OCI-LY1 (cell line): ENCODE results near the gene CATSPER3.

Experiments
- H2AFZ ChIP-seq: fragments of 200-600 bp; sonication (generic), shearing (Covaris generic); 2 replicates; pipeline ENCODE4 v1.6.0; 2014; ENCODE audit warnings: antibody characterized with exemption, mild to moderate bottlenecking, low read length
- H3F3A ChIP-seq: fragments of 200-600 bp; sonication (generic), shearing (Covaris generic); 2 replicates; pipeline ENCODE4 v1.6.0; 2014; ENCODE audit warnings: mild to moderate bottlenecking, antibody characterized with exemption, low read length, moderate library complexity; ENCODE audit not compliant: insufficient read depth
- H3K27ac ChIP-seq: fragments of 200-600 bp; sonication (generic); 2 replicates; pipeline ENCODE4 v1.5.1; 2014; ENCODE audit warnings: low read length, mixed run types, mild to moderate bottlenecking, low read depth; ENCODE audit not compliant: poor library complexity, severe bottlenecking
- H3K27me3 ChIP-seq: fragments of 200-600 bp; sonication (generic); 2 replicates; pipeline ENCODE4 v1.6.0; 2014; ENCODE audit warnings: antibody characterized with exemption, mild to moderate bottlenecking, low read length, moderate library complexity; ENCODE audit not compliant: insufficient read depth
- H3K36me3 ChIP-seq: fragments of 200-600 bp; sonication (generic); 2 replicates; pipeline ENCODE4 v1.6.1; 2014; ENCODE audit warnings: mild to moderate bottlenecking, antibody characterized with exemption, low read length, moderate library complexity, mixed read lengths; ENCODE audit not compliant: insufficient read depth
- H3K4me1 ChIP-seq: fragments of 200-600 bp; sonication (generic); 2 replicates; pipeline ENCODE4 v1.5.1; 2014; ENCODE audit warnings: mild to moderate bottlenecking, low read length, moderate library complexity; ENCODE audit not compliant: insufficient read depth, severe bottlenecking
- H3K4me2 ChIP-seq: fragments of 200-600 bp; sonication (generic), shearing (Covaris generic); 2 replicates; pipeline ENCODE4 v1.6.1; 2014; ENCODE audit warnings: low read length
- H3K4me3 ChIP-seq: fragments of 200-600 bp; sonication (generic); 2 replicates; pipeline ENCODE4 v1.5.1; 2014; ENCODE audit warnings: low read length, low read depth, mild to moderate bottlenecking, mixed read lengths; ENCODE audit not compliant: poor library complexity, severe bottlenecking
- H3K79me2 ChIP-seq: fragments of 200-600 bp; shearing (Covaris generic); 2 replicates; pipeline ENCODE4 v1.6.1; 2016; ENCODE audit warnings: mixed run types, low read length, mixed read lengths; ENCODE audit not compliant: insufficient read depth
- H3K9ac ChIP-seq: fragments of 200-600 bp; sonication (generic), shearing (Covaris generic); 2 replicates; pipeline ENCODE4 v1.6.1; 2014; ENCODE audit warnings: mild to moderate bottlenecking, low read length, mixed read lengths
- H3K9me2 ChIP-seq: fragments of 200-600 bp; sonication (generic), shearing (Covaris generic); 2 replicates; pipeline ENCODE4 v1.6.1; 2014; ENCODE audit warnings: low read depth, mild to moderate bottlenecking, low read length, mixed read lengths
- H3K9me3 ChIP-seq: fragments of 200-600 bp; shearing (Covaris generic); 2 replicates; pipeline ENCODE4 v1.6.1; 2014; ENCODE audit warnings: low read length, mixed read lengths
- H4K20me1 ChIP-seq: fragments of 200-600 bp; sonication (generic), shearing (Covaris generic); 2 replicates; pipeline ENCODE4 v1.6.0; 2016; ENCODE audit warnings: mild to moderate bottlenecking, low read length; ENCODE audit not compliant: insufficient read depth
- CTCF ChIP-seq: fragments of 200-600 bp; sonication (generic), shearing (Covaris generic); IDR thresholded peaks from 2 replicates; pipeline ENCODE4 v1.5.1; 2017; ENCODE audit warnings: mild to moderate bottlenecking, antibody characterized with exemption, low read length, moderate library complexity, mixed read lengths
- EZH2 ChIP-seq: fragments of 200-600 bp; sonication (generic), shearing (Covaris generic); IDR thresholded peaks from 2 replicates; pipeline ENCODE4 v1.8.0; 2017; ENCODE audit warnings: borderline replicate concordance, mixed run types, mild to moderate bottlenecking, antibody characterized with exemption, low read length, moderate library complexity, mixed read lengths

The CATSPER3 gene

GRCh38 chr5:135005076-135005475, 37.4 kb downstream of the CATSPER3 start:
- no peaks in the 10 kb centered on the region for H3K79me2 ChIP-seq
- no peak overlapping the region for H3K9ac ChIP-seq
- H2AFZ ChIP-seq: no peak overlapping the region
- no peaks in the 10 kb centered on the region for H3K9me3 ChIP-seq
- H3K4me3 ChIP-seq: no peak overlapping the region
- H3K27me3 ChIP-seq: no peaks in the 10 kb centered on the region; the same call in 1 of the 2 replicates
- H3F3A ChIP-seq: no peaks in the 10 kb centered on the region
- H3K9me2 ChIP-seq: no peaks in the 10 kb centered on the region
- no peaks in the 10 kb centered on the region for H4K20me1 ChIP-seq
- no peak overlapping the region for H3K4me2 ChIP-seq
- TF ChIP-seq EZH2 (no peak), CTCF (no peak)
- no peaks in the 10 kb centered on the region for H3K36me3 ChIP-seq
- H3K27ac ChIP-seq: no peak overlapping the region
- H3K4me1 ChIP-seq: no peaks in the 10 kb centered on the region

GRCh38 chr5:135007305-135007704, 39.6 kb downstream of the CATSPER3 start:
- no peaks in the 10 kb centered on the region for H3F3A ChIP-seq
- no peaks in the 10 kb centered on the region; the same call in 1 of the 2 replicates for H3K27me3 ChIP-seq
- TF ChIP-seq CTCF: no peak
- TF ChIP-seq EZH2: no peak
- H2AFZ ChIP-seq: no peak overlapping the region
- H3K9me2 ChIP-seq: no peaks in the 10 kb centered on the region
- no peaks in the 10 kb centered on the region for H4K20me1 ChIP-seq
- no peaks in the 10 kb centered on the region for H3K9me3 ChIP-seq
- no peak overlapping the region for H3K27ac ChIP-seq
- H3K4me1 ChIP-seq: no peaks in the 10 kb centered on the region
- H3K79me2 ChIP-seq: no peaks in the 10 kb centered on the region
- H3K9ac ChIP-seq: no peak overlapping the region
- H3K4me2 ChIP-seq: no peak overlapping the region
- H3K36me3 ChIP-seq: no peaks in the 10 kb centered on the region
- no peak overlapping the region for H3K4me3 ChIP-seq

- H3F3A ChIP-seq: no peaks in the 10 kb centered on the region
- TF ChIP-seq EZH2 (no peak), CTCF (no peak)
- no peaks in the 10 kb centered on the region for H3K4me1 ChIP-seq
These were observed 40.1 kb downstream of the CATSPER3 start for GRCh38 chr5:135007749-135008363.

More at GRCh38 chr5:135007749-135008363, 40.1 kb downstream of the CATSPER3 start:
- H3K4me2 ChIP-seq: no peak overlapping the region
- no peaks in the 10 kb centered on the region for H3K9me3 ChIP-seq
- no peaks in the 10 kb centered on the region; the same call in 1 of the 2 replicates for H3K27me3 ChIP-seq
- no peak overlapping the region for H2AFZ ChIP-seq
- H3K9ac ChIP-seq: no peak overlapping the region
- H3K4me3 ChIP-seq: no peak overlapping the region
- no peaks in the 10 kb centered on the region for H3K79me2 ChIP-seq
- no peaks in the 10 kb centered on the region for H3K36me3 ChIP-seq
- H3K9me2 ChIP-seq: no peaks in the 10 kb centered on the region
- H4K20me1 ChIP-seq: no peaks in the 10 kb centered on the region
- no peak overlapping the region for H3K27ac ChIP-seq
